Cardiac fibroblast (primary cell): ENCODE results near the gene WASHC4.

Experiments
- DNase-seq, 2 donors: peaks; one replicate each; pipeline versions ENCODE4 v3.0.0 to v3.0.0-alpha.2; 2010; ENCODE audit warnings: low read depth in 2 of 2
- H3K4me3 ChIP-seq, 2 donors: replicated peaks in 1 of 2; 1 replicate in 1 of 2; 2 replicates in 1 of 2; pipeline ENCODE4 v1.5.1; 2011; ENCODE audit warnings: low read depth in 2 of 2, low read length in 2 of 2, mild to moderate bottlenecking in 2 of 2, moderate library complexity in 1 of 2
- CTCF ChIP-seq: IDR thresholded peaks from one replicate; pipeline ENCODE4 v1.5.1; 2011; ENCODE audit warnings: low read depth, mild to moderate bottlenecking, low read length, inconsistent platforms

The WASHC4 gene

GRCh38 chr12:105214670-105215375 is 107.3 kb downstream of the WASHC4 start:
- DNase-seq, result peak; percentile 31 to 34
- H3K4me3 ChIP-seq, result no peak overlapping the region
- no peak for TF ChIP-seq CTCF

GRCh38 chr12:105218434-105218833 is 110.9 kb downstream of the WASHC4 start:
- H3K4me3 ChIP-seq, result no peak overlapping the region
- peak in 1 of 2 donors; percentile 18 for DNase-seq
- TF ChIP-seq CTCF, result no peak
